GM18498 (cell line): ENCODE results near the gene KRT14.
"Not testable (repeated sequence)": the region's sequence is repeated elsewhere in the genome, so short reads cannot be mapped to it uniquely, and the experiment has no call there.

Experiments
- ATAC-seq: cut with Tn5 transposase; IDR thresholded peaks from one replicate; pipeline ENCODE4 v1.9.1; 2021; ENCODE audit warnings: mild to moderate bottlenecking, moderate library complexity; ENCODE audit not compliant: unreplicated experiment

KRT14 gene

DNA sequence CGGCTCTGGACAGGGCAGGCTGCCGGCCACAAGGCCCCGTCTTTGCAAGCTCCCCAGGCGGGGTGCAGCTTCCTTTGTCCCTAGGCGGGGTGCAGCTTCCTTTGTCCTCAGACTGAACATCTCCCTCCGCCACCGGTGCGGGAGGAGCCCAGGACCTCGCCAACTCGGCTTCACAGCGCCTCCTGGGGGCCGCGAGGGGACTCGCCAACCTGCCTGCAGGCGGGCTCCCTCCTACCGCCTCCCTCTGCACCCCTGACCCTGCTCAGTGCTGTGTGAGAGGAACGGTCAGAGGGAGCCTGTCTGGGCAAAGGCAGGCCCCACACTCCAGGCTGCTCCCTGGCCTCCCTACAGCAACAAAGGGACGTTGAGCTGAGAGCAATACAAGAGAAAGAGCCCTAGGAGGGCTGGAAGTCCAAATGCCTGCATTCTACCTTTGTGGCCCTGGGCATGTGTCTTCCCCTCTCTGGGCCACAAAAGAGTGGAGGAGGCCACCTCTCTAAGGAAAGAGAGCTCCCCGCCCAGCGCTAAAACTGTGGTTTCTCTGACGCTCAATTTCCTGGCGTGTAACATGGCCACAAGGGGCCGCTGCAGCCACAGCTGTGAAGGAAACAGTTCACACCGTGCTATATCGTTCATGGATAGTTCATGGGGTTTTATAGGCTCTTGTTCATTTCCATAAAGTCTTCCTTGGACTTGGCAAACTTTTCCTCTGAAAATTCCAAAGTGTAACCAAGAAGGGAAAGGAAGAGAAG lies 37.7 kb downstream of the KRT14 start:
- ATAC-seq = peak; percentile 74

- ATAC-seq = no peak
Observed at GRCh38 chr17:41547921-41548843, 38.5 kb downstream of the KRT14 start.

DNA sequence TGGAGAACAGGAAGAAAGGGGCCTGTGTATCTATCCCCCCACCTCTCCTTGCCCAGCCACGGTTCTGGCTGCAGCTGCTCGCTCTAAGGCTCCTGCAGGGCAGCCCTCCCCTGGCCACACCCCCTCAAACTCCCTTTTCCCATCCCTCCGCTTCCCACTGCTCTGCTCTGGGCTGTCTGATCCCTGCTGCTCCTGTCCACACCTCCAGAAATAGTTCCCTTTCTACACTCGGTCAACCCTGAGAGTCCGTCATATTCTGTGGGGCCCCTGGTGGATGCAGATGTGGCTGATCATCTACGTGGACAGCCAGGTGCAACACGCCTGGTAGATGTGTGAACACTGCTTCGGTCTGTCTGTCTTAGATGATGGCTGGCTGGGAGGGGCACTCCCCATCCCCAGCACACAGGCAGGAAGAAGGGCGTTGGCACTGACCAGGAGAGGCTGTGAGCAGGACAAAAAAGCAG lies 39.3 kb downstream of the KRT14 start:
- no peak for ATAC-seq

DNA sequence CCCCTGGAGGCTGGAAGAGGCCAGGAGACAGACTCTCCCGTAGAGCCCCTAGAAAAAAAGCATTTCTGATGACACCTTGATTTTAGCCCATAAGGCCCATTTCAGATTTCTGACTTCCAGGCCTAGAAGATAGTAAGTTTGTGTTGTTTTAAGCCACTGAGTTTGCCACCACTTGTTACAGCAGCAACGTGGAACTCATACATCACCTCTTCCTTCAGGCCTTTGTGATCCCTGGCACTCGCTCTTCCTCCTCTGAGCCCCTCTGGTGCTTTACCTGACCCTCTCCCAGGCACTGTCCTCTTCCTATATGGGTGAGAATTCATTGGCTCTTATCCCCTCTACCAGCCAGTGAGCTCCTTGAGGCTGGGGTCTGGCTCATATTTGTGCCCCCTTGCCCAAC lies 39.9 kb downstream of the KRT14 start:
- ATAC-seq = no peak

- no peak for ATAC-seq
Observed at GRCh38 chr17:41545829-41546410, 40.8 kb downstream of the KRT14 start.

DNA sequence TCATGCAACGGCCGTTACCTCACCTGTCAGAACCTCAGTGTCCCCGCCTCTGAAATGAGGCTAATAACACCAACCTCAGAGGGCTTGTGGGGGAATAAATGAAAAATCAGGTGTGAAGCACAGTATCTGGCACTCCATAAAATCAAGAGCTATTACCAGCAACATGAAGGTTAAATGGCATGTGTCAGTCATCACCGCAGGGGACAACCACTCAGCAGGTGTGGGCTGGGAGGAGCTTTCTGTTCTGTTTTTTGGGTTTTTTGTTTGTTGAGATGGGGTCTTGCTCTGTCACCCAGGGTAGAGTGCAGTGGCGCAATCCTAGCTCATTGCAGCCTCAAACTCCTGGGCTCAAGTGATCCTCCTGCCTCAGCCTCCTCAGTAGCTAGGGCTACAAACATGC lies 41.8 kb downstream of the KRT14 start:
- ATAC-seq = no peak

DNA sequence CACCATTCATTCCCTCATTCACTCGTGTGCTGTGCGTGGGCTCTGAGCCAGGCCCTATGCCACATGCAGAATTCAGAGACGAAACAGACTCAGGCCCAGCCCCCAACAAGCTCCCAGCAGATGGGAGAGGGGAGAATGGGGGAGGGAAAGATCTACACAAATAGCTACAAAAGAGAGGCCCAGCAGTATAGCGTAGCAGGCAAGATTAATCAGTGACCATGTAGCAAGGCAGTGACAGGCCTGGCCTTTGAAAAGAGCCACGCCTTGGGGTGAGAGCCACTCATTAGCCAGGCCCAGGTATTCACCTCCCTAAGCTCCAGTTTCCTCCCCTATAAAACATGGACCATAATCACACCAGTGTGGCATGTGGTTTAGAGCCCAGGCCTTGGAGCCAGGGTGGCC lies 42.2 kb downstream of the KRT14 start:
- no peak for ATAC-seq

- ATAC-seq = not testable (repeated sequence)
Observed at GRCh38 chr17:41542786-41543185, 43.9 kb downstream of the KRT14 start.

DNA sequence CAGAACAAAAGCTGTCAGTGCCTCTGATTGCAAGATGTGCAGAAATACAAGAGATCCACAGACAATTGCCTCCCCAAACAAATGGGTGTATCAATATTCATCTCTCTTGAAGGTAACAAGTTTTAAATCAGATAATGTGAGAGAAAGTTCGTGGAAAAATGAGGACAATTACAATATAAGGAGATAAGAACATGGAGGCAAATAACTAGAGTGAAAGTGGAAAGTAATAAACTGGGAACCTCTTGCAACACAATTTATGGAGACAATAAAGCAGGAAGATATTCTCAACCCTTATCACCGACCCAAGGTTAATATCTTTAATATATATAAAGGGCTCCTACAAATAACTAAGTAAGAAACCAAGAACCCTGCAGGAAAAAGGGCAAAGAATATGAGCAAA lies 44.3 kb downstream of the KRT14 start:
- ATAC-seq = no peak

DNA sequence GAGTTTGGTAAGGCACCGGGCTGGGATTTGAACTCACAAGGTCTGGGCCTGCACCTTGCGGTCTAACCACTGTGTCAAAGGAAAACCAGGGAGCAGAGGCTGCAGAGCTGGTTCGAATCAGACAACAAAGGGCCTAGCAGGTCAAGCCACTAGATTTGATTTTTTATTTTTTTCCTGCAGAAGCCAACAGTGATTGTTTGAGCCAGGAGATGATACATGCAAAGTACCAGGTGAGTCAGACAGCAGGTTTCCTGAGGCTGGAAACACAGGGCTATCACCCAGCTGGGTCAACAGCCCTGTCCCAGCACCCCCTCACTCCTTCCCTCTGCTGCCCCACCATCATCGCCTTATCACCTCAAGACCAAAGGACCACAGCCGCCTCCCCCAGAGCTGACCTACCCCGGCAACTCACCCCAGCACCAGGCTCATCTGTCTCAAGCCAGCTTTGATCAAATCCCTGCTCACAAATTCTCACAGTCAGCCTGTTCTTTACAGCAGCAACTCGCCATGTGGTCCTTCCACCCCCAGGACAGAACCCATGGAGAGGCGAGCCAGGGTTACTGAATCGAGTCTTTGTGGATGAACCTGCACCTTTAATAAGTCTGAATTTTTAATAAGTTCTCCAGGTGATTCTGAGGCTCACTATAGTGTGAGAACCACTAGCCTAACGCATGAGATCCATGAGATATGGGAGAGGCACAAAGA lies 45.6 kb downstream of the KRT14 start:
- ATAC-seq = no peak

DNA sequence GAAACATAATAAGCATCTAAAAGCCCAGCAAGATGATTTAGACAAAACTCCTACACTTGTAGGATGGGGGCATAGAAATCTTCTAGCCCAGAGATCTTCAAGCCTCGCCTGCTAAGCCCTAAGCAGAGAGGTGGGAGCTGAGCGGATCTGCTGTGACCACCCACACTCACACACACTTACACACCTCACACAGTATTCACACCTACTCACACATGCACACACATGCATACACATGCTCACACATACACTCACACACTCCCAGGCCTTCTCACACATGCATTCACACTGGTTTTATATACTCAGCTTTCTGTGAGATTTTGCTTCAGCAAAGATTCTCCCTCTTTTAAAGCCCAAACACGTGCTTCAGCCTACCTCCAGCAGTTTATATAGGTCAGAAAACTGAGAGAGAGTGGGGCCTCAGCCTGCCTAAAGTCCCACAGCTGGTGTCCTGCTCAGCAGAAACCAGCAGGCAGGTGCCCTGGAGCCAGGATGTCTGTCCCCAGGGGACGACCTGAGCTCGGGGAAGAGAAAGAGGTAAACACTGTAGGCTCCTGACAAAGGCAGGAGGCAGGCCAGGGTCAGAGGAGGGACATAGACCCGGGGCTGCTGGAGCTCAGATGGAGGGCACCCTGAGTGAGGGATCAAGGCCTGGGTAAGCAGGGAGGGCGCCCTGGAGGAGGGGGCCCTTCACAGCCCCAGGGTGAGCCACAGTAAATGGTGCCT lies 46.6 kb downstream of the KRT14 start:
- ATAC-seq = no peak

DNA sequence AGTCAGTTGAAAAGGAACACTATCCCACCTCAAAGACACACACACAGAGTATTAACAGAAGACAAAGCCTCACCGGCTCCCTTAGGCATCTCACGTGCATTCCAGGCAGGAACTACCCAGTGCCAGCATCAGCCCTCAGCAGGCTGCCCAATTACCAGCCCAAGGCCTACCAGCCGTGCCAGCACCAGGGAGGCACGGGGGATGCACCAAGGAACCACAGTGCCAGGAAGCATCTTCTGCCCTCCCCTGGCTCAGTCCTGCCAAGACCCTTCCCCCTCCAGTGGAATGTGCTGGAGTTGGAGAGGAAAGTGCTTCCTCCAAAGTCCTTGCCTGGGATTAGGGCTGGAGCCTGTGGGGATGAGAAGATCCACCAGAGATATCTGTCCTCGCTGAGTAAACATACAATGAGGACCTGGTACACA lies 47.6 kb downstream of the KRT14 start:
- no peak for ATAC-seq

GRCh38 chr17:41538565-41538991 lies 48.1 kb downstream of the KRT14 start:
- ATAC-seq = no peak

- ATAC-seq = no peak
Observed at GRCh38 chr17:41537990-41538389, 48.7 kb downstream of the KRT14 start.

DNA sequence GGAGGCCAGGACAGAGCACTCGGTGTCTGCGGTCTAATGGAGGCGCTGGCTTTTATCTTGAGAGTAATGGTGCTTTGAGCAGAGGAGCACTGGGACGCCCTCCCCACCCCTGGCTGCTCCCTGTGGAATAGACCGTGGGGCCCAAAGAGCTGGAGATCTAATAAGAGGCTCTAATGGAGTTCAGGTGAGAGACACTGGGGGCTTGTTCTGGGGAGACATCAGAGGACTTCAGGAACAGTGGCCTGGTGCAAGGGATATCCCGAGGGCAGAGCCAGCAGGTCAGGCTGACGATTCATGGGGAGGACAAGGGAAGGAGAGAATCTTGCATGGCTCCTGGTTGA lies 49.1 kb downstream of the KRT14 start:
- ATAC-seq = no peak

GRCh38 chr17:41536741-41537613 lies 49.7 kb downstream of the KRT14 start:
- no peak for ATAC-seq

DNA sequence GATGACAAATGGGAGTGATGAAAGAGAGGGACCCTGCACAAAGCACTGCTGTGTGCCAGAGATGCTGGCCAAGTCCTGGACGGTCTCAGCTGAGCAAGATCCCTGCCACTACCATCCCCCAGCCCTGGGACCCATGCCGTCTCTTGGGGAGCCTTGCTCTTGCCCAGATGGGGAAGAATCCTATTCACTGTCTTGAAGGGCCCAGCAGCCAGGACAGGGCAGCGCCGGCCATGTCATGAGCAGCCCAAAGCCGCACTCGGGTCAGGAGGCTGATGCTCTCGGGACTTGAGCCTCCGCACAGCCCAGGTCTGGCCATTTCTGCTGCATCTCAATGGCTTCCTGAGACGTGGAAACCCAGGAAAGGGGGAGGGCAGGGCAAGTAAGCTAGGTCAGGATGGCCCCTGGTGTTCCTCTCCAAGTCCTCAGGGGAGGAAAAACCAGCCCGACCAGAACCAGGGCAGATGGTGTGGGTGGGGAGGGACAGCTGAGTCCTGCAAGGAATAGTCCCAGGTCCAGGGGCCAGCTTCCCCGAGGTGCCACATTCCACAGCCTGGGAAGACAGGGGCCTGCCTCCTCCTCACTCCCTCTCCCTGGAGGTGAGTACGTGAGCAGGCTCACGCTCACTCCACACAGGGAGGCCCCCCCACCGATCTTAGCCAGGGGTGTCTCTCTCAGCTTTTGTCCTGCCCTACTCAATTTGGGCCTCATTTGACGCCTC lies 50.8 kb downstream of the KRT14 start:
- ATAC-seq = no peak

DNA sequence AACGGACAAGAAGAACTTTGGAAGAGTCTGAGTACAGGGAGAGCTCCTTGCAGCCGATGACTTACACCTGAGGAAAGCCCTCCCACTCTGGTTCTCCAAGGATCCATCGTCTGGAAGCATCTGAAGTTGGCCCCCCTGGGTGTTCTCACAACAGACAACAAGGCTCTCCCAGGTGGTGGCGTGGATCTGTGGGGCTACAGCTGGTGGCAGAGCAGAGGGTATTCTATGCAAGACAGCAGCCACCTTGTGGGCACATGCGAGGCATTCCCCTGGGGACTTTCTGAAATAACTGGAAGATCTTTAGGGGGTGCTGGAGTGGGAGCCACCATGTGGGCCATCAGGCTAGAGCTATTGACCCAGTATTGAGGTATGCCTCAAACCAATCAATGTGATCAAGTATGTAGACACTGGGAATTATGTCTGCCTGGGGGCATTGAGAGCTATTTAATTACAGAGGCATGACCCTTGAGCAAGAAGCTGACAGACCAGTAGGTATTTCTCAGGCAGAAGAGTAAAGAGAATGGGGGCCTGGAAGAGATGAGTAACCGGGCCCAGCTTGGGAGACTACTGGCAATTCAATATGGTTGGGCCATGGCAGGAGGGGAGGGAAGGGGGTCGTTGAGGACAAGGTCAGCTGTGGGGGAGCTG lies 51.7 kb downstream of the KRT14 start:
- ATAC-seq = no peak
